T47D (cell line): ENCODE data around the gene APBA2.
"Not testable (repeated sequence)": the region's sequence is repeated elsewhere in the genome, so short reads cannot be mapped to it uniquely, and the experiment has no call there.

ENCODE experiments used
- DNase-seq, 2 experiments: peaks; one replicate each; pipeline versions ENCODE4 v3.0.0 to v3.0.0-alpha.2; 2011 to 2012; ENCODE audit warnings: low read depth in 1 of 2, low spot score in 1 of 2
- JUND ChIP-seq: IDR thresholded peaks from 2 replicates; pipeline ENCODE4 v1.6.1; 2012; ENCODE audit warnings: low read depth
- in situ Hi-C: cut with HindIII; loops from 2 replicates; pipeline ENCODE4 v1.10.0; 2016; ENCODE audit warnings: low sequenced_read_pairs, low pct_unique_long_range_greater_than_20kb

The APBA2 gene

DNA sequence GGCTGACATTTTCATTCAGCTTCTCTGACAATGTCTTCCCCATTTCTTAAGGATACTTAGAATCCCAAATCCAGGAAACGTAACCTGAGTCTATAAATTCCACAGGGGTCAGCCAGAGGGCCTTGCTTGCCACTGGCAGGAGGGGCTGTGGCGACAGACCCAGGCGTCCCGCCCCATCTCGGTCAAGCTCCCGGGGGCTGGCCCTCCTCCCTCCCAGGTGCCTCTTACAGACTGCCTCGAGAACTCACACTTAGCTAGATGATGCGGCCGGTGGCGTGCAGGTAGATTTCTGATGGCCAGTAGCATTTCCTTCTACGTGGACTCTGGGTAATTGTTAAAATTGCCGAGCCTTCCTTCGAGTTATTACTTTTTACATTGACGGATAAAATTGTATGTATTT, 211.4 kb downstream of the APBA2 start:
- in situ Hi-C loops = no loop called here
- no peak for TF ChIP-seq JUND

DNA sequence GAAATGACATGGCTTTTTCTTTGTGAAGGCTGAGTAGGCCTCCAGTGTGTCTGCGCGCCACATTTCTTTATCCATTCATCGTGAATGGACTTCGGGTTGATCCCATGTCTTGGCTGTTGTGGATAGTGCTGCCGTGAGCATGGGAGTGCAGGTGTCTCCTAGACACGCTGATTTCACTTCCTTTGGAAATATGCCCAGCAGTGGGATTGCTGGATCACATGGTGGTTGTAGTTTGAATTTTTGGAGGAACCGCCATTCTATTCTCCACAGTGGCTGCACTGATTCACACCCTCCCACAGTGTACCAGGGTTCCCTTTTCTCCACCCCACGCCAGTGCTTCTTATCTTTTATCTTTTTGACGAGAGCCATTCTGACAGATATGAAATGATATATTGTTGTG, 212.2 kb downstream of the APBA2 start:
- in situ Hi-C loops = no loop called here
- DNase-seq = no peak
- TF ChIP-seq JUND = no peak

More for the DNA sequence above, 211.4 kb downstream of the APBA2 start:
- no peak for DNase-seq

DNA sequence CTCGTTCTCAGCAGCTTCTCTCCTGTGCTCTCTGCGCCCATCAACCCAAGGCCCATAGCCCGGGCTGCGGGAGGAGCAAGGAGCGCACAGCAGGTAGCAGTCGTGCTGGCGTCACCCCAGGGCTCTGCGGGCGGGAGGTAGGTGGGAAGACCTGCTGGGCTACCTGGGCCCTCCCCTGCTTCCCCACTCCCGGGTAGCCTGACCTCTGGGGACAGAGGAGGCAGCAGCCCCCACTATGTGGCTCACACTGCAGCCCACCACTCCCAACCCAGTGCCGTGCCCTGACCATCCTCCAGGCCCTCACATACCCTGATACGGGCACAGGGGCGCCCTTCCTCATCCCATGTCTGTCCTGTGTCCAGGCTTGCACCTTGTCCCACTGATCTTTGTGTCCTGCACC, 212.9 kb downstream of the APBA2 start:
- DNase-seq = no peak
- TF ChIP-seq JUND = no peak
- in situ Hi-C loops = no loop called here

DNA sequence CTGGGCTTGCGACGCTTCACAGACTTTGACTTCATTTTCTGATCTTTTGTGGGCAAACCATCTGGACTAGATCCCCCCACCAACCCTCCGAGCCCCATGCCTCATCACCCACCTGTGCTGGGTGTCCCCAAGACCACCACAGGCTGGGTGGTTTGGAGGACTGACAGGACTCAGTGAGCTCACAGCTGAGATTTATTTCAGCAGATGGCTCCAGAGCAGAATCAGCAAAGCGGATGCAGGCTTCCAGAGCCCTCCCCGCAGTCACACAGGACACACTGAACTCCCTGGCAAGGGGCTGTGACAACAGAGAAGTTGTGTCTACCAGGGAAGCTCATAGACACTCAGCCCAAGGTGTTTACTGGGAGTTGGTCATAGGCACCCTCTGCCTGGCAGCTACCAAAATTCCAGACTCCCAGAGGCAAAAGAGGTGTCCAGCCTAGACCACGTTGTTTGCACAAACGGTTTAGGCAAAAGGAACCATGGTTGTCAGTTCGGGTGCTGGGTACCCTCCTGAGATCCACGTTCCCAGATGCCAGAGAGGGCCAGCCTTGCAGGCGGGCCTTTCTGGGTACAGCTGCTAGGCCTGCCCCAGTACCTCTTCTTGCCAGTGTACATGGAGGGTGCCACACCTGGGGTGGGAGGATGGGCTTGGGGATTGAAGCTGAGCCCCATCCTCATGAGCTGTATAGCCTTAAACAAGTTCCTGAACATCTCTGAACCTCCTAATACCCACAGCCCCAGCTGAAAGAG, 213.5 kb downstream of the APBA2 start:
- in situ Hi-C loops = no loop called here
- TF ChIP-seq JUND = no peak
- DNase-seq = no peak

DNA sequence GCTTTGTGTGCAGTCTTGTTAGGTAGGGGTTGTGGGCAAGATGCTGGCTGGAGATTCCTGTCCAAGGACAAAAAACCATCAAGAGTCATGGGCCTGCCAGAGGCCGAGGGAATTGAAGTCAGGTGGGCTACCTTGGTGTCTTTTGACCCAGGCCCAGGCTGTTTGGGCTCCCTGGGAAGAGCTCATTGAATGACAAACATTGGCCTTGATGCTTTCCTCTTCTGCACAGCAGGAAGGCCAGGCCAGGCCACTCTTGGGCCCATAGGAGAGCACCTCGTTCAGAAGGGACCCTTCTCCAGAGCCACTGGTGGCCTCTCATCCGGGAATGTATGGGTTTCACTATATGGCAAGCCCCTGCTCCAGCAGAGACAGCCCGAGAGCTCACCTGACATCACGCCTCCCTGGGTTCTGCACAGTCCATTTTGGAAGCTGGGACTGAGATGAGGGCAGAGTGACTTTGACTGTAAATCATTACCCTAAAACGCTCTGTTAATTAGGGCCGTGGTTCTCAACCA, 214.8 kb downstream of the APBA2 start:
- TF ChIP-seq JUND = no peak
- in situ Hi-C loops = no loop called here
- DNase-seq = no peak

DNA sequence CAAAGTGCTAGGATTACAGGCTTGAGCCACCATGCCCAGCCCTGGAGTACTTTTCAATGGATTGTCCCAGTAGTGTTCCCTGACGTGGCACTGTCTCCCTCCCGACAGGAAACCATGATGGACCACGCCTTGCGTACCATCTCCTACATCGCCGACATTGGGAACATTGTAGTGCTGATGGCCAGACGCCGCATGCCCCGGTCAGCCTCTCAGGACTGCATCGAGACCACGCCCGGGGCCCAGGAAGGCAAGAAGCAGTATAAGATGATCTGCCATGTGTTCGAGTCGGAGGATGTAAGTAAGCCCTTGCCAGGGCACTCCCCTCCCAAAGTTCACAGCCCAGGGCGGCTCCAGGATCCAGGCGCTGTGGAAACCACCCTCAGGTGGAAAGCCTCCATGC, 215.7 kb downstream of the APBA2 start:
- TF ChIP-seq JUND = no peak

DNA sequence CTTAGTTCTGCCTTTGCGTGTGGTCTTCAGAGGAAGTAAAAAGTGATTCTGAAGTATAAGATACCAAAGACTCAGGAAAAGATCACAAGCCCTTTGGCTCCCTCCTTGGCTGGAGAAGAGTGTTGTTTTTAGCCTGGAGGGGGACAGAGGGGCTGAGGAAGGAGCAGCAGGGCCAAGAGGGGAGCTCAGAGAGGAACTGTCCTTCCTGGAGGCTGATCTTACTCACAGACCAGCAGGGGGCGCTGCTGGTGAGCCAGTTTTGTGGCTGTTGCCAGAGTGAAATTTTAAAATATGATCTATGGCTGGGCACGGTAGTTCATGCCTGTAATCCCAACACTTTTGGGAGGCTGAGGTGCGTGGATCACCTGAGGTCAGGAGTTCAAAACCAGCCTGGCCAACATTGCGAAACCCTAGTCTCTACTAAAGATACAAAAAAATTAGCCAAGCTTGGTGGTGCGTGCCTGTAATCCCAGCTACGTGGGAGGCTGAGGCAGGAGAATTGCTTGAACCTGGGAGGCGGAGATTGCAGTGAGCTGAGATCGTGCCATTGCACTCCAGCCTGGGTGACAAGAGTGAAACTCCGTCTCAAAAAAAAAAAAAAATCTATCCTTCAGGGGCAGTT, 216.5 kb downstream of the APBA2 start:
- DNase-seq = peak in 1 of 2 experiments; percentile 66
- in situ Hi-C loops = not testable (repeated sequence)

More for the DNA sequence above, 215.7 kb downstream of the APBA2 start:
- DNase-seq = no peak
- in situ Hi-C loops = no loop called here

DNA sequence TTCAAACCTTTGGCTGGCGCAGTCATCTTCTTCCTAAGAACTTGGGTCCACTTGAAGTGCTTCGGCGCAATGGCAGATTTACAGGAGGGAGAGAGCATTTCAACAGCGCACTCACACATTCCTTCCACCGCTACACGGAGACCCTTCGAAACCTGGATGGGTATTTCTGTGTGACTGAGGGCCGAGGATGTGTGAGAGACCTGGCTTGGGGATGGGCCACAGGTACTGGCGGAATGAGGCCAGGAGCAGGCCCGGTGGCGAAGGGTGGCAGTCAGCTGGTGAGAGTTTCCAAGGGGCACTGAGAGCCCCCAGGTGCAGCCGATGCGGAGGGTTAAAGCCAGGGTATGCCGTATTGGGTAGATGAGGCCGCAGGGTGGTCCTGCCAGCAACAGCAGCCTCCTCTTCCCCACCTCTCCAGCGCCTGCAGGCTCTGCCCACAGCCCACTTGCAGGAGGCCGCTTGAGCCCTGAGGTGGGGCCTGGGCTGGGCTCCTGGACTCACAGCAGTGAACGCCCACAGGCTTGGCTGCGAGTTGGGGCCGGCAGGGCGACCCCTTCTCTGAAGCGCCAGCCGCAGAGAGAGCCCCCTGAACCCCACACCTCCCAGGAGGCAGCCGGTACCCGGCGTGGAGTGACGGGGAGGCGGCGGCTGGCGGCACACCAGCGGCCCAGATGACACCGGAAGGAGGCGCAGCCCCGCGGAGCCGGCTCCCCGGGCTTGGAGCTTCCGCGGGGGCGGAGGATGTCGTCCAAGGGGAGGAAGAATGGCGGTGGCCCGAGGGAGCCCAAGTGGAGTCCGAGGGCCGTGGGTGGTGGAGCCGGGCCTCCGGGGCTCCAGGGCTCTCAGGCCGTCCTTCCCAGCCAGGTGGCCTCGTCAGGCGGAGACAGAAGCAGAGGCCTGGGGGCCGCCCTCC, 217.4 kb downstream of the APBA2 start:
- no peak for TF ChIP-seq JUND
- in situ Hi-C loops = no loop called here
- no peak for DNase-seq

DNA sequence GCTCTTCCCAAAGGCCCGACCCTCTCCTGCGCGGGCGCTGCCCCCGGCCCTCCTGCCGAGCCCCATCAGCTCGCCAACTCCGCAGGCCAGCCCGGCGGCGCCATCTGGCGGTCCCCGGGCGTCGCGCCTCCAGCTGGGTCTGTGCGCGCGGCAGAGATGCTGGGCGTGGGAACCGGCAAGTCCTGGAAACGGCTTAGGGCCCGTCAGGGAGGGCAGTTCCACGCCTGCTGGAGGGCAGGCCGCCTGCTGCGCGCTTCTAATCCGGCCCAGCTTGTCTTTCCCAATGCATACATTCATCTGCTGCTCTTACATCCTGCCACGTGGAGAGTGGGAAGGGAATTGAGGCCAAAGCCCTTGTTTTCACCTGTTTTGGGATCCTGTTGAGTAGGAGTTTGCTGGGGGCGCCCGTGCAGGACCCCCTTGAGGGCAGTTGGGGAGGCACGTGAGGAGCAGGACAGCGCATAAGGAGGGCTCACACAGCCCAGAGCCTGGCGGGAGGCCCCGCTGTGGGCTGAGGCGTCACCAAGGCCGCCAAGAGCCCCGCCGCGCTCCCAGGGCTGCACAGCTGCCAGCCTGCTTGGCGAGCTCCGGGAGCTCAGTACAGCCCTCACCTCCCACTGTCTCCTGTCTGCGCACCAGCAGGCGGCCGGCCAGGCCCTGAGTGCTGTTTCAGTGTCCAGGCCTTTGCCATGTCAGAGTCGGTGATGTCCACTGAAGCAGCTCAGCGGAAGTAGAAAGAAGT, 218.2 kb downstream of the APBA2 start:
- DNase-seq = peak; percentile 71 to 79
- in situ Hi-C loops = no loop called here

DNA sequence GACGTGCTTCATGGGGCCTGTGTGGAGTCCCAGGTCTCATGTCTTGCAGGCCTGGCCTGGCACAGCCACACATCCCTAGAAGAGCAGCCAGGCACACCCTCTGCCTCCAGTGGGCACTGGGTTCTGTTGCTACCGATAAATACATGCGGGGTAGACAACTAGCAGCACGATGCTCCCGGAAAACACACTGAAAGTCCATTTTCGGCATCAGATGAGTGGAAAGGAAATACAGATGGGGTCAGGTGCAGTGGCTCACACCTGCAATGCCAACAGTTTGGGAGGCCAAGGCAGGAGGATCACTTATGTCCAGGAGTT, 218.7 kb downstream of the APBA2 start:
- DNase-seq = no peak
- no peak for TF ChIP-seq JUND
- in situ Hi-C loops = no loop called here

More for the DNA sequence above, 218.2 kb downstream of the APBA2 start:
- no peak for TF ChIP-seq JUND

DNA sequence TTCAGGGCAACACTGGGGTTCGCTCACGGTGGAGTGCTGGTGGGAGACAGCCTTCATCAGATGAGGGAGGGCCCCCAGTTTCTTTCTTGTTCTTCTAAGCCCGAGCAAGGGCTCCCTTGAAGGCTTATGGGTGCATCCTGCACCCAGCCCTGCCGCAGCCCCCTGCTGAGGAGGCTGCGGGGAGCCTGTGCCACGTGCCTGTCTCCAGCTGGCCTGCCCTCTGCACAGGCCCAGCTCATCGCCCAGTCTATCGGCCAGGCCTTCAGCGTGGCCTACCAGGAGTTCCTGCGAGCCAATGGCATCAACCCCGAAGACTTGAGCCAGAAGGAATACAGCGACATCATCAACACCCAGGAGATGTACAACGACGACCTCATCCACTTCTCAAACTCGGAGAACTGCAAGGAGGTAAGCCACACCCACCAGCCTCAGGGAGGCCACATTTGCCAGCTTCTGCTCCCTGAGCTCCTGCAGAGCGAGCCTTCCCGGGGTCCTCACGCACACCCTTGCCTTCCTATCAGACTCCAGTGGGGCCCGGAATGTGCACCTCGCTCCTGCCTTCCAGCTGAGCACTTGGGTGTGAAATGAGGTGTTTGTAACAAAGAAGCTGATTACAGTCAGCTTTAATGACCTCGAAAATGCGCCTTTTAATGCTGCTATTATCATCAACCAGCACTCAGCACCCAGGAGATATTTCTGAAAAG, 219.5 kb downstream of the APBA2 start:
- no peak for TF ChIP-seq JUND
- no peak for DNase-seq
- in situ Hi-C loops = no loop called here

DNA sequence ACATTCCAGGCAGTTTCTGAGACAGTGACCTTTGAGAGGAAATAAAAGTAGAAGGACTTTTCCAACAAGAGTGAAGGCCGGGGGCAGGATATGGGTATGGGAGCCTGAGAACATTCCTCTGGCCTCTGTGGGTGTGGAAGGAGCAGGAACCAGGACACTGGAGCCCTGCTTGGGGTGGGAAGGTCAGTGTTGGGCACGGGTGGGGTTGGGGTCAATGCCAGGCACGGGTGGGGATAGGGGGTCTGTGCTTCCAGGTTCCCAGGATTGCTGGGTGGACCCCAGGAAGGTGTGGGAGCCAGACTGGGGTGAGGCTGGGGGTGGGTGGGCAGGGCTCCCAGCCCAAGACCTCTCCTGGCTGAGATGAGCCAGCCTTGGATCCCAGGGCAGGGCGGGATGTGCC, 220.3 kb downstream of the APBA2 start:
- DNase-seq = no peak
- TF ChIP-seq JUND = no peak
- in situ Hi-C loops = no loop called here
